GM13977 (cell line): ENCODE data around the gene RASGEF1B.
A peak's percentile ranks its signal among the peaks of the same experiment; 100 is the strongest.

Experiments used
- DNase-seq: peaks from one replicate; pipeline ENCODE4 v3.0.0; 2012; ENCODE audit warnings: low spot score
- CTCF ChIP-seq: IDR thresholded peaks from 2 replicates; pipeline ENCODE4 v1.5.1; 2012; ENCODE audit warnings: mild to moderate bottlenecking, control low read depth; ENCODE audit not compliant: insufficient read depth; ENCODE audit errors: extremely low read depth, missing control alignments
- in situ Hi-C: fragments of 300-500 bp; cut with MboI; formaldehyde crosslinking; loops from one replicate; pipeline ENCODE4 v1.12.0; 2022; ENCODE audit warnings: low sequenced_read_pairs, low pct_unique_long_range_greater_than_20kb, mixed read lengths, inconsistent platforms; ENCODE audit not compliant: unreplicated experiment

The RASGEF1B gene

GRCh38 chr4:81471588-81472280 is at the start of gene RASGEF1B:
TSS of gene RASGEF1B (minus strand) at chr4:81471907. CDS start at chr4:81459508, 12,399 bp downstream.
- in situ Hi-C loops, result no loop called here
- no peak for TF ChIP-seq CTCF
- peak; percentile 92 for DNase-seq

GRCh38 chr4:81519856-81520255 is 48.1 kb upstream of the RASGEF1B start:
- in situ Hi-C loops, result no loop called here
- no peak for DNase-seq
- TF ChIP-seq CTCF, result no peak

- no peak for DNase-seq
- in situ Hi-C loops, result no loop called here
- no peak for TF ChIP-seq CTCF
Observed at GRCh38 chr4:81519427-81519773, 47.7 kb upstream of the RASGEF1B start.

- in situ Hi-C loops, result no loop called here
- no peak for TF ChIP-seq CTCF
Observed at GRCh38 chr4:81518762-81519426, 47.2 kb upstream of the RASGEF1B start.

GRCh38 chr4:81516241-81516640 is 44.5 kb upstream of the RASGEF1B start:
- in situ Hi-C loops, result no loop called here
- TF ChIP-seq CTCF, result no peak
- DNase-seq, result no peak

More at GRCh38 chr4:81518762-81519426, 47.2 kb upstream of the RASGEF1B start:
- DNase-seq, result no peak

- no peak for DNase-seq
- in situ Hi-C loops, result no loop called here
- no peak for TF ChIP-seq CTCF
Observed at GRCh38 chr4:81512757-81513501, 41.2 kb upstream of the RASGEF1B start.
